ENCODE results near the gene CTCFL.

CTCFL gene, protein sequence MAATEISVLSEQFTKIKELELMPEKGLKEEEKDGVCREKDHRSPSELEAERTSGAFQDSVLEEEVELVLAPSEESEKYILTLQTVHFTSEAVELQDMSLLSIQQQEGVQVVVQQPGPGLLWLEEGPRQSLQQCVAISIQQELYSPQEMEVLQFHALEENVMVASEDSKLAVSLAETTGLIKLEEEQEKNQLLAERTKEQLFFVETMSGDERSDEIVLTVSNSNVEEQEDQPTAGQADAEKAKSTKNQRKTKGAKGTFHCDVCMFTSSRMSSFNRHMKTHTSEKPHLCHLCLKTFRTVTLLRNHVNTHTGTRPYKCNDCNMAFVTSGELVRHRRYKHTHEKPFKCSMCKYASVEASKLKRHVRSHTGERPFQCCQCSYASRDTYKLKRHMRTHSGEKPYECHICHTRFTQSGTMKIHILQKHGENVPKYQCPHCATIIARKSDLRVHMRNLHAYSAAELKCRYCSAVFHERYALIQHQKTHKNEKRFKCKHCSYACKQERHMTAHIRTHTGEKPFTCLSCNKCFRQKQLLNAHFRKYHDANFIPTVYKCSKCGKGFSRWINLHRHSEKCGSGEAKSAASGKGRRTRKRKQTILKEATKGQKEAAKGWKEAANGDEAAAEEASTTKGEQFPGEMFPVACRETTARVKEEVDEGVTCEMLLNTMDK

DNA sequence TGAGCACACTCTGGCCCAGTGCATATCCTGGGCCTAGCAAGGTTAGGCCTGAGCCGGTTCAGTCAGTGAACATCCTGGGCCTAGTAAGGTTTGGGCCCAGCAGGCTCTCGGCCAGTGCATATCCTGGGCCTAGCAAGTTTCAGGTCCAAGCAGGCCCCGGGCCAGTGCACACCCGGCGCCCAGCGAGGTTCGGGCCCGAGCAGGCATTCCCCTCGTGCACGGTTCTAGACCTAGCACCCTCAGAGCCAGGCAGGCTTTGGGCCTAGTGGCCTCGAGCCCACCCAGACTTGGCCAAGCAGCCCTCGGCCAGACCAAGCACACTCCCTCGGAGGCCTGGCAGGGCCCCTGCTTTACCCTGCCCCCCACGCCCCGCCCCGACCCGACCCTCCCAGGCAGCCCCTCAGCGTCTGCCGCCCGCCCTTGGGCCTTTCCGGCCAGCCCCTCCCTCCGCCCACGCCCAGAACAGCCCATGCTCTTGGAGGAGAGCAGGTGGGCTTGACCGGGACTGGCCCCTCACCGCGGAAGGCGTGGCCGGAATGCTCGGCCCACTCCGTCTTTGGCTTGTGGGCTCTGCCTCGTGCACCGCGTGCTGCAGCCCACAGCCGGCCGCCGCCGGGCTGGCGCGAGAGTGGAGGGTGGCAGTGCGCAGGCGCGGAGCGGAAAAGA lies at the start of gene CTCFL:
Gene CTCFL (minus strand): TSS at position 630 of the 666 bp plus-strand sequence. CDS start 935 bp downstream, outside the sequence.
- DNase-seq = no peak

DNA sequence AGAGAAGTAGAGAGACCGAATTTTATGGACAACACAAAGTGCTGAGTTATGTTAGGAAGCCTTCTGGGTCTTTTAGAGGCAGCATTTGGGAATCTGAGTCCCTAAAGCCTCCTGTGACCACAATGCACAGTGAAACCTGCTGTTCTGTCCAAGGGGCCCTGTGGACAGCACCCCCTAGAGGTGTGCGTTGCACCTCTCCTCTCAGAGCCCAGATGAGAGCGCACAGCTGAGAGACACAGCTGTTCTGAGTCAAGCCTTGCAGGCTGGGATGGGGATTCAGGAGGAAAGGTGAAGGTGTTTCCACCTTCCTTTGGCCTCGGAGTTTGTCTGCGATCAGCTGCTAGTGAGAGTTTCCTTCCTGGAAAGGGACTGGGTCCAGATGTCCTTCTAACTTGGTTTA lies 49.0 kb upstream of the CTCFL start:
- no peak for DNase-seq

DNA sequence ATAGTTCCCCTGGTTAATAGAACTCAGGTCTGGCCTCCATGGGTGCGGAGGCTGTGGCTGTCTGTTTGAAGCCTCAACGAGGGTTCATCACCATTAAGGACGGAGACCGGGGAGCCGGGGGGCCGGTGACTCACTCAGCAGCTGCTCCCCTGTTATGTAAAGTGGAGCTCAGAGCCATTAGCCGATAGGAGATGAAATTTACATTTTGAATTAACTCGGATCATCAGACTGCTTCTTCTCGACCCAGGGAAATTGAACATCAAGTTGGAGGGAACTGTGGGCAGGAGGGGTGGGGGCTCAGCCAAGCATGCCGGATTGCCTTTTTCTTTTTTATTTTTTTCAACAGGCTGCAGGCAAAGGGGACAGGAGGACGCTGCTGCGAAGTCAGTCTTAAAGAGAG lies 48.3 kb upstream of the CTCFL start:
- DNase-seq = no peak

DNA sequence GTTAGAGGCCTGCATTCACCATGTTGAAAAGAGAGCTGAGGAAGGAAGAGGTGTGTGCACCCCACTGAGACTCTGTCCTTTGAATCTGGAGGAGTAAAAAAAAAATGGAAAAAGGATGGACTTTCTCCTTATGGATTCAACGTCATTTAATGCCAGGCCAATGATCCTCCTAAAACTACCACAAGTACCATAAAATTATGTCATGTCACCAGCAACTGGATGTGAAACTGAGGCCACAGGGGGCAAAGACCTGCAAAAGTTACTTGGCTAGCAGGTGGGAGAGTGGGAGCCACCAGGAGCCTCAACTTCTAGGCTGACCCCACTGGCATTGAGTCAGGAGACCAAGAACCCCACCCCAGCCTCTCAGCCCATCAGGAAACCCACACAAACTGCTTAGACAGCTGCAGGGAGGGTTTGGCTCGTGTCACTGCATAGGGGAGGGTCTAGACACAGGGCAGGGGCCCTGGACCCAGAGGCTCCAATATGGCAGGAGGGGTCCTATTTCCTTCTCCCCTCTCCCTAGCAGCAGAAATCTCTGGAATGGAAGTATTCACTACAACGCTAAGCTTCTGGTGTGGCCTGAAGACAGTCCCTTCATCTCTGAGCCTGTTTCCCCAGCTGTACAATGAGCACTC lies 47.0 kb upstream of the CTCFL start:
- no peak for DNase-seq

DNA sequence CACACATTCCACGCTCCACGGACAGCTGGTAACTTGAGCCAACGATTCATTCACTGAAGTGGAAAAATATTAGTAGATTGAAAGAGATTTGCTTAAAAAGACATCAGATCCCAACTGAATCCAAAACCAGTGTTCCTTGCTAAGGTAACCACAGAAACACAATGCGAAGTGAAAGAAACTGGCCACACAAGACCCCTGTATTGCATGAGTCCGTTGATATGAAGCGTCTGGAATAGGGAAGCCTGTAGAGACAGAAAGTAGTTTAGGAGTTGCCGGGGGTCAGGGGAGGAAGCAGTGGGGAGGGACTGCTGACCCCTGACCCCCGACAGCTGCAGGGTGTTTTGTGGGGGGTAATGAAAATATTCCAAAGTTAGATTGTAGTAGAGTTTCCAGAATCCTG lies 46.0 kb upstream of the CTCFL start:
- no peak for DNase-seq

DNA sequence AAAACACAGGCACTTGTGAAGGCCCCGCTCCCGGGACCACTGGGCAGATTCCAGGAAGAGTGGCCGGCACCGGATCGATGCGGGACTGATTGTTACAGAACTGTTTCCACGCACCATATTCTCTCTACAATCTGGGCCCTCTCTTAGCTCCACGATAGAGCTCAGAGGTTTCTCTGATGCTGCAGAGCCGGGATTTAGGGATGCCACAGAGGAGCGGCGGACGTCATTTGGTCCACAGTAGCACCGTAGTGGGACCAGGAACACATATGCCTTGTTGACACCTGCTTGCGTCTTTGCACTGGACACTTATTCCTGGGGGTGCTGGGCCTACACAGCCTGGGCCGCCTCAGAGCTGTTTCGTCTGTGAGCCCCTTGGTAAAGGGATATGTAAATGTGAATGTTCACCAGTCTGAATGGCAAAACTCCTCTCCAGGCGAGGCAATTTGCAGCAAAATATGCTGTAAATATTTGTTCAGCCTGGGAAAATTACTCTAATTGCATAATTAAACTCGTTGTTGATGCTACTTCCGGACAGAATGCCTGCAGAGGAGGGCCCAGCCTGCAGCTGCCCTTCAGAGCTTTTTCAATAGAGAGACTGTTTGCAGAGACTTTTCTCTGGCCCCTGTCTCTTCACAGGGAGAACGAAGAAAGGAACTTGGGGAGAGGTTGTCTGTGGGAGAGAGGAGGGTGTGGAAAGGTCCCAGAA lies 45.4 kb upstream of the CTCFL start:
- DNase-seq = no peak

DNA sequence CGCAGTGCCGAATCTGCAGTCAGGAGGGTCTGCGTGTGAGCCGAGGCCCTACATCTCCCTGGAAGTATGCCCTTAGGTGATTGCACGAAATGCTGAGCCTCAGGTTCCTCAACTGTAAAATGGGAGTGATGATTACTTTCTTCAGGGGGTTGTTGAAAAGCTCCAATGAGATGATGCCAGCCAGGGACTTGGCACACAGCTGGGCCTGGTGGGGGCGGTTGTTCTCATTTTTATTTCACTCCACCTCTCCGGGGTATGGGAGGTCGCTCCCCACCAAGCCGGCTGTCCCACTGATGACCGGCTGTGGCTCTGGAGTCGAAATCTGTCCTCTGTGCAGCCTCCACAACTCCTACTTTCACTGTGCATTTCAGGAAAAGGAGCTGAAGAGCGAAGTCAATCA lies 44.0 kb upstream of the CTCFL start:
- no peak for DNase-seq

DNA sequence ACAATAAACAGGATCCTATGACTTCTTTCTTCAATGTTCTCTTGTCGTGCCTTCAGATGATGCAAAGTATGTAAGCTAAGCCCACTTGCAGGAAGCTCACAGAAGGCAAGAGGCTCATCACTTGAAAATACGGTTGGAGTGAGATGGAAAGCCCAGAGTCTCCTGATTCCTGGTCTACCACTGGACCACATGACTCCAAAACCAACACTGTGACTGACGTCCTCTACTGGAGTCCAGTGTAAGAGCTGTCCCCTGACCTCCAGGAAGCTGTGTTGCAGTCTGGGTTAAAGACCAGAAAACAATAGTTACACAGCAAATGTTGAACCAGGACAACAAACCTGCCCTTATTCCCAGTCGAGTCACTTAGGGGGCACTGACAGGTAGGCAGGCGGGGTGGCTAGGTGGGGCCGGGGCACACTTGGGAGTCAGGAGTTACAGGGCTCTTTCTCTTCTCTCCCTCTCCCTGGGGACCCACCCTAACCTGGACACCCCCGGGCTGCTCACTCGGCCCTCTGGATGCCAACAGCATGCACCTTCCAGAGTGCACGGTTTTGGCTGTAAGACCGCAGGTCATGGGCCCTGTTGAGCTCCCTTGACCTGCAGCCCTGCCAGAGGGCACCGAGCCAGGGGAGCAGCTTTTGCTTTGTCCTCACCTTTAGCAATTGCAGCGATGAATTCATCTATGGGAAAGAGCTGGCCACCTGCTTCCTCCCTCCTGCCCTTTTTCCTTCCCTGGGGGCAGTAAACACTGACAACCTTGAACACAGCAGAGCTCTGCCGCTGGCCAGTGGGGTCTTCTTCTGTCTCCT lies 43.4 kb upstream of the CTCFL start:
- DNase-seq = no peak

DNA sequence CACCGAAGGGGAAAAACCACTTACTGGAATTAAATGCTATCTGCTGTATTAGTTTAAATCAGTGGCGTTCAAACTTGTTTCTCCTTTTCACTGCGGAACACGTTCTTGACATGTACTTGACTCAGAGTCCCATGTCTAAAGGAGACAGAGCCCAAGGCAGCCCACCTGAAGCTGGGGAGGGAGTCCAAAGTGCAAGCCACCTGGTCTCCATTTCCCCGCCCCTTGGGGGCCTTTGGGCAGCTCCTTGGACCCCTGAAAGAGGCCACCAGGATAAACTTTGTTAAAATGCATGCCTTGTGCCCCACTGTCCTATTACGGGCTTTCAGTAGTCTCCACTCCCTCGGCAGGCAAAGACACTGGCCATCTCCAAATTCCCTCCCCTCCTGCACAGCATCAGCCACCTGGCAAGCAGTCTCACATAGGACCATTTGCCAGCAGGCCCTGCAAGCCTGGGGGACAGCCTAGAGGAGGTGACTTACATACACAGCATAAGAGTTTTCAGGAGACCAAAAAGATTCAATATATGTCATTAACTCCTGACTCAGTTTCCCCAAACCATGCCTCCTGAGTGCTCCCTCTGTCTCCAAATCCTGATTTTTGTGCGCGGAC lies 42.6 kb upstream of the CTCFL start:
- no peak for DNase-seq

DNA sequence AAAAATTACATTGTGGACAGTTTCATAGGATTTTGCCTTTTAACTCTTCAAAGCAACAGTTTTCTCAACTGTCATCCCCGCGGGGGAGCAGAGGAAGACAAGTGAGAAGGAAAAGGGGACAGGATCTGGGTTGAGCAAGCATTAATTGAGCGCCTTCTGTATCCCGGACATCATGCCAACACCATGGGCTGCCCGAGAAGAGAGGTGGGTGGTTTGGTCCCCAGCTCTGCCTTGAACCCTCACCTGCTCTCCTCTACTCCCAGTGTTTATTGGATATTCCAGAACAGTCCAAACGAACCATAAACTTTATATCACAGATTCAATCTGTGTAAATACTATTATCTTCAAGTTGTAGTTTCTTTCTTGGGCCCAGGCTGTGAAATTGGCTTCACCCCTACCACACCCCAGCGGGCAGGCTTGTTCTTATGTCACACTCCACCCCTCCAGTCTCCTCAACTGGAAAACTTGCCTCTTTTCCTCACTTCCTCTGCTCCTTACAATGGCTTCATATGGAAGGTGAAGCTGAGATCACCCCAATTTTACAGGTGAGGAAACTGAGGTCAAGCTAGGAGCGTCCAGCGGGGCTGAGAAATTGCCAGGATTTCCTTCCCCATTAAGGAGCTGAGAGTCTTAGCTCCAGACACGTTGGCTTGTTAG lies 42.0 kb upstream of the CTCFL start:
- DNase-seq = no peak

DNA sequence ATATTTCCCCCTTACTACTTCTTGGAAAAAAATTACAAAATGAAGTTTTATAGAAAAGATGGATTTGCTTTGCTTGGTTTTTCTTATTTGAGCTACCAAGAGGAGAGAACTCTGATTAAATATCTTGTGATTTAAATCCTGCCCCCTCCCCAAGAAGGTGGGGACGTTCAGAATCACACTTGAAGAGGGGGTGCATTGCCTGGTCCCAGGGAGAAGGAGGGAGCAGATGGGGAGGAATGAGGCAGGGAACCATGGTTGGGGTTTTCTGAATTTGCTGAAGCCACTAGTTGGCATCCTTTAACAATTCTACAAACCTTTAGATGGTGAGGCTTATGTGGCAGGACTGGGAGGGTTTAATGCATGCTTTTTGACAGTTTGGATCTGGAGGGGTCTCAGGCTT lies 41.5 kb upstream of the CTCFL start:
- no peak for DNase-seq

DNA sequence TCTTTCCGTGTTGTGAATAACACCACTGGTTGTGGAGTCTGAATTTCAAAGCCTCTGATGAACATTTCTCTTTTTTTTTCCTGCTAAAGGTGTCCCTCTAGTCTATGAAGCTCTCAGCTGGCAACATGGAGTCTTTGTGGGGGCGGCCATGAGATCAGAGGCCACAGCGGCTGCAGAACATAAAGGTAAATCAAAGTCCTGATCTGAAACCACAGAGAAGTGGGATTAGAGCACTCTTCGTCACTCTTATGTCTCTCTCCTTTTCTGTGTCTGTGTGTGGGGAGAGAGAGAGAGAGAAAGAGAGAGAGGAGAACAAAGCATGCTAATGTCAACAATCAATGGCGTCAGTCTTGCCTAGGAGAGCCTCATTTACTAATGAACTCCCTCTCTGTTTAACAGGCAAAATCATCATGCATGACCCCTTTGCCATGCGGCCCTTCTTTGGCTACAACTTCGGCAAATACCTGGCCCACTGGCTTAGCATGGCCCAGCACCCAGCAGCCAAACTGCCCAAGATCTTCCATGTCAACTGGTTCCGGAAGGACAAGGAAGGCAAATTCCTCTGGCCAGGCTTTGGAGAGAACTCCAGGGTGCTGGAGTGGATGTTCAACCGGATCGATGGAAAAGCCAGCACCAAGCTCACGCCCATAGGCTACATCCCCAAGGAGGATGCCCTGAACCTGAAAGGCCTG lies 40.2 kb upstream of the CTCFL start:
- no peak for DNase-seq

DNA sequence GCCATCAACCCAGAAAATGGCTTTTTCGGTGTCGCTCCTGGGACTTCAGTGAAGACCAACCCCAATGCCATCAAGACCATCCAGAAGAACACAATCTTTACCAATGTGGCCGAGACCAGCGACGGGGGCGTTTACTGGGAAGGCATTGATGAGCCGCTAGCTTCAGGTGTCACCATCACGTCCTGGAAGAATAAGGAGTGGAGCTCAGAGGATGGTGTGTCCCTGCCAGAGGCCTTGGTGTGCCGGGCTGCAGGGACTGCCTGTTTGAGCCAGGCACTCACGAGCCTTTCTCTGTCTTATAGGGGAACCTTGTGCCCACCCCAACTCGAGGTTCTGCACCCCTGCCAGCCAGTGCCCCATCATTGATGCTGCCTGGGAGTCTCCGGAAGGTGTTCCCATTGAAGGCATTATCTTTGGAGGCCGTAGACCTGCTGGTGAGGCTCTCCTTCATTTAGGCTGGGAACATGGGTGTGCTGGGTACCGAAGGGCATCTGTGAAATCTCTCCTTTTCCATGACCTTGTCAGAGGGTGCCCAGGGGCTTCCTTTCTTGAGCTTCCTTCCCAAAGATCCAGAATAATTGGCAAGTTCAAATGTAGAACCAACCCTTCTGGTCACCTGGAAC lies 39.4 kb upstream of the CTCFL start:
- no peak for DNase-seq

DNA sequence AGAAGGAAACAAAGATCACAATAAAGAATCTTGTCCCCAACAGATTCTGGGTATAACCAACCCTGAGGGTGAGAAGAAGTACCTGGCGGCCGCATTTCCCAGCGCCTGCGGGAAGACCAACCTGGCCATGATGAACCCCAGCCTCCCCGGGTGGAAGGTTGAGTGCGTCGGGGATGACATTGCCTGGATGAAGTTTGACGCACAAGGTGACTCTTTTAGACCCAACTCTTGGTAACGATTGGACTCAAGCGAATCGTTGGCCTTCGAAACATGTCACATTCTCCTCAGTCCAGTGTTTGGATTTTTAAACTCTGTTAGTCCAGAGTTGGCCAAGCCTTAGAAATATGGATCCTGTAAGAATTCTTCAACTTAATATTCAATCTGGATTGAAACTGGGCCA lies 38.6 kb upstream of the CTCFL start:
- no peak for DNase-seq

DNA sequence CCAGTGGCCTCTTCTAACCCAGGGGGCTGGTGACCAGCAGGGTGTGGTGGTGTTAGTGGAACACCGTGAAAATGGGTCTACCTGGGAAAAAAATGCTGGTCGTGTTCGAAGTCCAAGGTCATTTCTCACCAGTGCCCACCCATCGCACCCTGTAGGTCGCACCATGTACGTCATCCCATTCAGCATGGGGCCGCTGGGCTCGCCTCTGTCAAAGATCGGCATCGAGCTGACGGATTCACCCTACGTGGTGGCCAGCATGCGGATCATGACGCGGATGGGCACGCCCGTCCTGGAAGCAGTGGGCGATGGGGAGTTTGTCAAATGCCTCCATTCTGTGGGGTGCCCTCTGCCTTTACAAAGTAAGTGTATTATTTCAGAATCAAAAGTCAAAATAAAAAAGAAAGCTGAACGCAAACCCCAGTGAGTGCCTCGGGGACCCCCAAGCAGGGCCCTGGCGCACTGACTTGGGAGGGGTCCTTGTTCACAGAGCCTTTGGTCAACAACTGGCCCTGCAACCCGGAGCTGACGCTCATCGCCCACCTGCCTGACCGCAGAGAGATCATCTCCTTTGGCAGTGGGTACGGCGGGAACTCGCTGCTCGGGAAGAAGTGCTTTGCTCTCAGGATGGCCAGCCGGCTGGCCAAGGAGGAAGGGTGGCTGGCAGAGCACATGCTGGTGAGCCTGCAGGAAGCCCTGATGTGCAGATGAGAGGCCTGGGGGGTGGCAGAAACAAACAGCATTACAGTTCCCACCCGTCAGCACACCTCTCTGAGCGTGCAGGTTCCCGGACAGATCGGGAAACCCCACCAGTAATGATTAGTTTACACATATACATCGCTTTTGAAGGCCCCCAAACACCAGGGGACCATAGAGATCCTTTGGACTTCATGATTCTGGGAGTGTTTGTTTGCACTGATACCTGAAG lies 37.9 kb upstream of the CTCFL start:
- no peak for DNase-seq

DNA sequence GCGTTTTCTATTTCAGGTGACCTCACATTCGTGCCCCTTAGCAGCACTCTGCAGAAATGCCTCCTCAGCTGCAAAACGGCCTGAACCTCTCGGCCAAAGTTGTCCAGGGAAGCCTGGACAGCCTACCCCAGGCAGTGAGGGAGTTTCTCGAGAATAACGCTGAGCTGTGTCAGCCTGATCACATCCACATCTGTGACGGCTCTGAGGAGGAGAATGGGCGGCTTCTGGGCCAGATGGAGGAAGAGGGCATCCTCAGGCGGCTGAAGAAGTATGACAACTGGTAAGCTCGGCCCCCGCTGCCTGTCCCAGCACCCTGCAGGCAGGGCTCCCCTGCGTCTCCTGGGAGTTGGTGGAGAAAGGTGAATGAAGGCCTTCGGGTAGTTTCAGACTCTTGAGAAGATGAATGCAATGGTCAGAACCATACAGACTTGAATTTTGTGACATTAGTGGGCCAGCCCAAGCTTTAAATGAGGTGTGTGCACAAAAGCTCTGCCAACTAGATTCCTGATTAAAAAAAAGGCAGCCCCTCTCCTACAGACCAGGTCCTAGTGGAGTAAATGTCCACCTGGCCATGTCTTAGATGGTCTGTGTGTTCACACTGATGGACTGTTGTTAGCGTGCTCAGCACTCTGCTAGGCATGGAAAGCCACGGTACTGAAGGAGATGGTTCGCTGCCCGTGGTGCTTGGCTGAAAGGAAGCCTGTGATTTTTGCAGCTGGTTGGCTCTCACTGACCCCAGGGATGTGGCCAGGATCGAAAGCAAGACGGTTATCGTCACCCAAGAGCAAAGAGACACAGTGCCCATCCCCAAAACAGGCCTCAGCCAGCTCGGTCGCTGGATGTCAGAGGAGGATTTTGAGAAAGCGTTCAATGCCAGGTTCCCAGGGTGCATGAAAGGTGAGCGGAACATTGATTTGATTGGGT lies 36.7 kb upstream of the CTCFL start:
- DNase-seq = no peak

DNA sequence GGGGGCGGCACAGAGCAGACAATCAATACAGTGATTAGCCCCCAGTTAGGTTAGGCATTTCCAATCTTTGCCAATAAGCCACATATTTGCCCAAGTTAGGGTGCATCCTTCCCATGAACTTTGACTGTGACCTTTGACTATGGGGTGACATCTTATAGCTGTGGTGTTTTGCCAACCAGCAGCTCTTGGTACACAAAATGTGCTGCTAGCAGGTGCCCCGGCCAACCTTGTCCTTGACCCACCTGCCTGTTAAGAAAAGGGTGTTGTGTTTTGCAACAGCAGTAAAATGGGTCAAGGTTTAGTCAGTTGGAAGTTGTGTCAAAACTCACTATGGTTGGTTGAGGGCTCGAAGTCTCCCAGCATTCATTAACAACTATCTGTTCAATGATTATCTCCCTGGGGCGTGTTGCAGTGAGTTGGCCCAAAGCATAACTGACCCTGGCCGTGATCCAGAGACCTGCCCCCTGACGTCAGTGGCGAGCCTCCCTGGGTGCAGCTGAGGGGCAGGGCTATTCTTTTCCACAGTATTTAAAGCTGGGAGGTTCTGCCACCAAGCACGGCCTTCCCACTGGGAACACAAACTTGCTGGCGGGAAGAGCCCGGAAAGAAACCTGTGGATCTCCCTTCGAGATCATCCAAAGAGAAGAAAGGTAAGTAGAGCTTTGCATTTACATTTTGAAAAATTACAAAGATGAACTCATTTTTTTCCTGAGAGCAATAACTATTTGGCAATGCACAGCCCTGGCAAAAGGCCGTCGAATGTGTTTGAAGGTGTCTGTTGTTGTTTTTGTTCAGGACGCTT lies 35.8 kb upstream of the CTCFL start, which contains the start of gene PCK1:
Gene PCK1 (plus strand): TSS at position 557 of the 802 bp plus-strand sequence. CDS start 302 bp downstream, outside the sequence.
- DNase-seq = no peak

Measured in CD4-positive, alpha-beta T cell treated with Interferon alpha-2 for 1 hour (primary cell).